Fibroblast of lung (primary cell): ENCODE results near the gene STAT5A.
"Not testable (repeated sequence)": the region's sequence is repeated elsewhere in the genome, so short reads cannot be mapped to it uniquely, and the experiment has no call there.

Experiments used
- EZH2 ChIP-seq: IDR thresholded peaks from 2 replicates; pipeline ENCODE4 v1.5.1; 2012; ENCODE audit warnings: low read length, control low read depth, mild to moderate bottlenecking; ENCODE audit errors: missing control alignments
- TF ChIP-seq, protein P1 (sequence below), 2 donors: IDR thresholded peaks in 1 of 2; conservative IDR thresholded peaks in 1 of 2; 1 replicate in 1 of 2; 2 replicates in 1 of 2; pipeline ENCODE4 v1.5.1; 2011 to 2012; ENCODE audit warnings: low read length in 2 of 2, control low read depth in 1 of 2, inconsistent platforms in 1 of 2, low read depth in 1 of 2, mild to moderate bottlenecking in 1 of 2

DNA sequence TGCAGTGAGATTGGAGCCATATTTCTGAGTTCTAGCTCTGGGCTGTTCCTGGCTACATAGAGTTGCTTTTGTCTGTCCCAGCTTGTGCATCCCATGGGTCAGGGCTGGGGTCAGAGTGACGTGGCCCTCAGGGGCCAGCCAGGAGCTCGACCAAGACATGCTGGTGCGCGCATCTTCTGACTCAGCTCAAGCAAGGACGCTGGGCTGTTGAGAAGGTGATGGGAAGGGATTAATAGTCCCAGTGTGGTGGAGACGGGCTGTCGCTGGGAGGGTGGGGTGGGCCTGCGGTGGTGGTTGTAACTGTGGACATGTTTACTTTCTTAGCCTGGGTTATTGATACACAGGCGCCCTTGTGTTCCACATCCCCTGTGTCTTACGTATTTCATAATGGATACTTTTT lies 9.5 kb downstream of the STAT5A start:
- TF ChIP-seq, protein P1, sequence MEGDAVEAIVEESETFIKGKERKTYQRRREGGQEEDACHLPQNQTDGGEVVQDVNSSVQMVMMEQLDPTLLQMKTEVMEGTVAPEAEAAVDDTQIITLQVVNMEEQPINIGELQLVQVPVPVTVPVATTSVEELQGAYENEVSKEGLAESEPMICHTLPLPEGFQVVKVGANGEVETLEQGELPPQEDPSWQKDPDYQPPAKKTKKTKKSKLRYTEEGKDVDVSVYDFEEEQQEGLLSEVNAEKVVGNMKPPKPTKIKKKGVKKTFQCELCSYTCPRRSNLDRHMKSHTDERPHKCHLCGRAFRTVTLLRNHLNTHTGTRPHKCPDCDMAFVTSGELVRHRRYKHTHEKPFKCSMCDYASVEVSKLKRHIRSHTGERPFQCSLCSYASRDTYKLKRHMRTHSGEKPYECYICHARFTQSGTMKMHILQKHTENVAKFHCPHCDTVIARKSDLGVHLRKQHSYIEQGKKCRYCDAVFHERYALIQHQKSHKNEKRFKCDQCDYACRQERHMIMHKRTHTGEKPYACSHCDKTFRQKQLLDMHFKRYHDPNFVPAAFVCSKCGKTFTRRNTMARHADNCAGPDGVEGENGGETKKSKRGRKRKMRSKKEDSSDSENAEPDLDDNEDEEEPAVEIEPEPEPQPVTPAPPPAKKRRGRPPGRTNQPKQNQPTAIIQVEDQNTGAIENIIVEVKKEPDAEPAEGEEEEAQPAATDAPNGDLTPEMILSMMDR (conservative IDR thresholded peaks at IDR 0.05 in 1 of 2, IDR thresholded peaks at IDR 0.05 in 1 of 2; ENCODE audit: low read depth in 1 of 2, low read length in 2 of 2), result not testable (repeated sequence)
- TF ChIP-seq EZH2, result not testable (repeated sequence)
